ENCODE data around the gene EXOC3L4. TPM values are rescaled to one million over a fixed set of nuclear protein-coding genes. Genes with fewer than 3 reads are reported as not detected.

EXOC3L4 gene
- total and polyA plus RNA-seq, 9 of the 15 experiments (the other 6 are each of a cell fraction or from before 2014, with no cell fraction given) = 0.10 to 6.7 (median 0.98) TPM; not detected in 1

- TF ChIP-seq JUND (IDR thresholded peaks at IDR 0.05; ENCODE audit: borderline replicate concordance, low read depth, low read length) = peak; percentile 39; the same call in 1 of the 2 replicates
- TF ChIP-seq JUND (tag; IDR thresholded peaks at IDR 0.05; ENCODE audit: borderline replicate concordance, low read depth, low read length) = no peak
- TF ChIP-seq TEAD4 (IDR thresholded peaks at IDR 0.05; ENCODE audit: low read length) = no peak
- TF ChIP-seq TEAD4 (CRISPR knock-in tag; IDR thresholded peaks at IDR 0.05; ENCODE audit: borderline replicate concordance) = no peak
- no peak for TF ChIP-seq NFIC (IDR thresholded peaks at IDR 0.05)
Observed at GRCh38 chr14:103074729-103075367, 19.7 kb upstream of the EXOC3L4 start (continued).

GRCh38 chr14:103078420-103078749, 16.1 kb upstream of the EXOC3L4 start:
- H4K20me1 ChIP-seq (replicated peaks; ENCODE audit: control insufficient read depth, insufficient read depth, low read length) = no peaks in the 10 kb centered on the region
- in situ Hi-C loops (cut with MboI) = loop anchor here (5.0 kb wide), 1 partner anchor 209 kb away; no protein-coding TSS in a partner anchor
- ATAC-seq = peak; percentile 67
- TF ChIP-seq NFIC (IDR thresholded peaks at IDR 0.05) (peak; percentile 98), ZFX (CRISPR knock-in tag; IDR thresholded peaks at IDR 0.05) (no peak), HDAC1 (IDR thresholded peaks at IDR 0.05) (no peak), JUND (IDR thresholded peaks at IDR 0.05; ENCODE audit: borderline replicate concordance, low read depth, low read length) (0 out of 2 replicates have a peak, but pooled peaks have one; percentile 5), JUND (tag; IDR thresholded peaks at IDR 0.05; ENCODE audit: borderline replicate concordance, low read depth, low read length) (no peak), SMC3 (conservative IDR thresholded peaks at IDR 0.05; ENCODE audit: insufficient read depth, low read depth, low read length) (peak; percentile 61), RAD21 (CRISPR knock-in tag; conservative IDR thresholded peaks at IDR 0.05 in 1 of 2, IDR thresholded peaks at IDR 0.05 in 1 of 2) (peak; percentile 24 to 73; a peak in 3 of 4 replicates), SMAD1 (IDR thresholded peaks at IDR 0.05; ENCODE audit: low read depth, low read length, partially characterized antibody) (peak; percentile 57), ZNF384 (IDR thresholded peaks at IDR 0.05; ENCODE audit: low read depth, low read length) (peak; percentile 75), CTCF (IDR thresholded peaks at IDR 0.05 in 2 of 3, conservative IDR thresholded peaks at IDR 0.05 in 1 of 3; ENCODE audit: insufficient read depth in 2 of 3, low read depth in 1 of 3, low read length in 3 of 3) (peak; percentile 78 to 81 (median 78)), IFI16 (CRISPR knock-in tag; IDR thresholded peaks at IDR 0.05) (no peak), PRDM10 (IDR thresholded peaks at IDR 0.05; ENCODE audit: partially characterized antibody) (no peak)

More at GRCh38 chr14:103078420-103078749, 16.1 kb upstream of the EXOC3L4 start:
- intact Hi-C loops (cut with micrococcal nuclease) = loop anchor here (2.0 to 10.0 kb wide), 2 partner anchors 214 to 466 kb away; no protein-coding TSS in a partner anchor
- no peaks in the 10 kb centered on the region for H3K9me3 ChIP-seq (replicated peaks; ENCODE audit: control insufficient read depth, insufficient read depth, low read depth, low read length)
- H3K4me2 ChIP-seq (ENCODE audit: insufficient read depth, low read length) = no peak overlapping the region
- DNase-seq (ENCODE audit: extremely low read depth in 1 of 4, low spot score in 3 of 4) = peak; percentile 63 to 87 (median 70)
- no peak overlapping the region for H3K9ac ChIP-seq (ENCODE audit: insufficient read depth in 1 of 2, low read depth in 2 of 2, low read length in 2 of 2)
- no peak overlapping the region for H3K4me3 ChIP-seq
- H3K79me2 ChIP-seq (ENCODE audit: control insufficient read depth, insufficient read depth, low read length) = no peaks in the 10 kb centered on the region
- no peaks in the 10 kb centered on the region for H3K9me1 ChIP-seq (ENCODE audit: control insufficient read depth, insufficient read depth, low read length)
- WGBS (ENCODE audit: insufficient coverage, low coverage, missing lambda C conversion rate) = 2% methylated on average over 8 of the region's 9 CpGs
- H3K36me3 ChIP-seq (ENCODE audit: control insufficient read depth, insufficient read depth, low read length) = no peaks in the 10 kb centered on the region
- no peaks in the 10 kb centered on the region; a peak in 1 of 5 replicates for H3K27me3 ChIP-seq (ENCODE audit: control insufficient read depth in 2 of 2, insufficient read depth in 2 of 2, low read length in 2 of 2)
- ChIA-PET CTCF (ENCODE audit: low intra/inter-chr PET ratio) (interaction anchor here (1.1 to 1.2 kb wide), 2 partner anchors 214 to 215 kb away, joined by 3 to 4 read pairs; no protein-coding TSS in a partner anchor), POLR2A (no interaction called here)
- 0 out of 2 replicates have a peak overlapping the region, but pooled peaks have one; percentile 45 for H2AFZ ChIP-seq (ENCODE audit: low read depth, low read length)
- peak; percentile 95 for FAIRE-seq
- BruUV-seq (replicated peaks) = no TSS peak
- no peak overlapping the region for H3K27ac ChIP-seq (ENCODE audit: extremely low read depth, low read depth, low read length)
- peaks cover 3 to 35% of the 10 kb centered on the region in 2 experiments; a peak in 4 of 5 replicates for H3K4me1 ChIP-seq (replicated peaks in 1 of 2; ENCODE audit: control insufficient read depth in 2 of 2, insufficient read depth in 2 of 2, low read length in 2 of 2)
